CD4-positive, alpha-beta T cell treated with Interferon gamma for 1 hour (primary cell): ENCODE results near the gene SLC9A9.

Source experiments
- DNase-seq: peaks from one replicate; pipeline ENCODE4 v3.0.0-alpha.2; 2020

Gene SLC9A9

GRCh38 chr3:143484846-143485512 lies 363.3 kb downstream of the SLC9A9 start:
- DNase-seq = no peak

GRCh38 chr3:143483214-143483613 lies 365.1 kb downstream of the SLC9A9 start:
- DNase-seq = no peak

GRCh38 chr3:143482106-143483088 lies 365.9 kb downstream of the SLC9A9 start:
- no peak for DNase-seq

- no peak for DNase-seq
These were observed 367.9 kb downstream of the SLC9A9 start for GRCh38 chr3:143480344-143480743.

- no peak for DNase-seq
These were observed 368.5 kb downstream of the SLC9A9 start for GRCh38 chr3:143479727-143480126.

- no peak for DNase-seq
These were observed 370.1 kb downstream of the SLC9A9 start for GRCh38 chr3:143478115-143478693.

- no peak for DNase-seq
These were observed 371.2 kb downstream of the SLC9A9 start for GRCh38 chr3:143476965-143477640.

- no peak for DNase-seq
These were observed 372.3 kb downstream of the SLC9A9 start for GRCh38 chr3:143475981-143476380.

GRCh38 chr3:143472731-143473523 lies 375.3 kb downstream of the SLC9A9 start:
- DNase-seq = no peak

GRCh38 chr3:143471705-143472104 lies 376.6 kb downstream of the SLC9A9 start:
- DNase-seq = no peak

- no peak for DNase-seq
These were observed 379.1 kb downstream of the SLC9A9 start for GRCh38 chr3:143469159-143469558.

GRCh38 chr3:143465666-143466065 lies 382.6 kb downstream of the SLC9A9 start:
- DNase-seq = no peak

GRCh38 chr3:143464850-143465249 lies 383.4 kb downstream of the SLC9A9 start:
- no peak for DNase-seq

GRCh38 chr3:143455480-143455879 lies 392.8 kb downstream of the SLC9A9 start:
- DNase-seq = no peak

- no peak for DNase-seq
These were observed 397.6 kb downstream of the SLC9A9 start for GRCh38 chr3:143450632-143451031.

GRCh38 chr3:143447491-143447890 lies 400.8 kb downstream of the SLC9A9 start:
- DNase-seq = no peak

- DNase-seq = no peak
These were observed 403.1 kb downstream of the SLC9A9 start for GRCh38 chr3:143445118-143445517.

GRCh38 chr3:143443851-143444331 lies 404.4 kb downstream of the SLC9A9 start:
- peak; percentile 71 for DNase-seq

GRCh38 chr3:143442814-143443447 lies 405.3 kb downstream of the SLC9A9 start:
- no peak for DNase-seq

GRCh38 chr3:143441516-143442171 lies 406.6 kb downstream of the SLC9A9 start:
- DNase-seq = no peak

- no peak for DNase-seq
These were observed 408.5 kb downstream of the SLC9A9 start for GRCh38 chr3:143439817-143440216.
